G401.6 (cell line): ENCODE results near the gene SFMBT1.

Experiments
- FAIRE-seq: peaks from 2 replicates; lab custom pipeline; 2012; peaks lifted over from hg19 to GRCh38; lab: Jason Lieb, UNC

The SFMBT1 gene

GRCh38 chr3:52880474-52880873 is 165.4 kb downstream of the SFMBT1 start:
- FAIRE-seq = no peak

- FAIRE-seq = no peak
Observed at GRCh38 chr3:52880047-52880446, 165.8 kb downstream of the SFMBT1 start.

GRCh38 chr3:52879581-52879980 is 166.3 kb downstream of the SFMBT1 start:
- no peak for FAIRE-seq

GRCh38 chr3:52879090-52879489 is 166.8 kb downstream of the SFMBT1 start:
- FAIRE-seq = no peak

- FAIRE-seq = no peak
Observed at GRCh38 chr3:52877085-52877484, 168.8 kb downstream of the SFMBT1 start.

- FAIRE-seq = no peak
Observed at GRCh38 chr3:52874864-52875587, 170.8 kb downstream of the SFMBT1 start.

- FAIRE-seq = no peak
Observed at GRCh38 chr3:52874160-52874701, 171.6 kb downstream of the SFMBT1 start.

GRCh38 chr3:52873433-52874159 is 172.3 kb downstream of the SFMBT1 start:
- no peak for FAIRE-seq

GRCh38 chr3:52872245-52872644 is 173.6 kb downstream of the SFMBT1 start:
- FAIRE-seq = no peak

GRCh38 chr3:52871761-52872160 is 174.1 kb downstream of the SFMBT1 start:
- no peak for FAIRE-seq

- FAIRE-seq = no peak
Observed at GRCh38 chr3:52870471-52870870, 175.4 kb downstream of the SFMBT1 start.

- no peak for FAIRE-seq
Observed at GRCh38 chr3:52866427-52866826, 179.4 kb downstream of the SFMBT1 start.

- no peak for FAIRE-seq
Observed at GRCh38 chr3:52865994-52866393, 179.9 kb downstream of the SFMBT1 start.

- no peak for FAIRE-seq
Observed at GRCh38 chr3:52860424-52860768, 185.5 kb downstream of the SFMBT1 start.

- FAIRE-seq = no peak
Observed at GRCh38 chr3:52859686-52860423, 186.0 kb downstream of the SFMBT1 start.

GRCh38 chr3:52857864-52858263 is 188.0 kb downstream of the SFMBT1 start:
- FAIRE-seq = no peak

GRCh38 chr3:52857133-52857532 is 188.7 kb downstream of the SFMBT1 start:
- no peak for FAIRE-seq

GRCh38 chr3:52856666-52857065 is 189.2 kb downstream of the SFMBT1 start:
- FAIRE-seq = no peak

- no peak for FAIRE-seq
Observed at GRCh38 chr3:52854013-52854412, 191.9 kb downstream of the SFMBT1 start.
